GM18873 (cell line): Measurements from ENCODE around the gene ADAMTSL3.

Source experiments
- ATAC-seq: cut with Tn5 transposase; IDR thresholded peaks from one replicate; pipeline ENCODE4 v1.9.1; 2021; ENCODE audit warnings: mild to moderate bottlenecking, moderate library complexity, moderate number of reproducible peaks; ENCODE audit not compliant: unreplicated experiment, low FRiP score

ADAMTSL3 gene

GRCh38 chr15:83816124-83816883 is 162.4 kb downstream of the ADAMTSL3 start:
- ATAC-seq, result no peak

DNA sequence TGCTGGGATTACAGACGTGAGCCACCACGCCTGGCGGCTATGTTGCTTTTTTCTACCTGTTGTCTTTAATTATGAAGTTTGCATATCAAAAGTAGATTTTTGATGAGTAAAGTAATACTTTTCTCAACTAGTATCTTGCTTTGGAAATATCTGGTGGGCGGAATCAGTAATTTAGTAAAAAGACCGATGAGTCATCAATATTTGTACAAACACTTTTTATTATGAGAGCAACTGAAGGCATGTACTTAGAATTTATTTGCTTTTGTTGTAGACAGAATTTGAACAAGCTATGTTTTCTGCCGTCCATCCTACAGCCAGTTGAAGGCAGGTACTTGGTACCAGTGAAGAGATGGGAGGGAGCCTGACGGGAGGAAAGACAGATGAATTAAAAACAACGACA is 164.7 kb downstream of the ADAMTSL3 start:
- no peak for ATAC-seq

DNA sequence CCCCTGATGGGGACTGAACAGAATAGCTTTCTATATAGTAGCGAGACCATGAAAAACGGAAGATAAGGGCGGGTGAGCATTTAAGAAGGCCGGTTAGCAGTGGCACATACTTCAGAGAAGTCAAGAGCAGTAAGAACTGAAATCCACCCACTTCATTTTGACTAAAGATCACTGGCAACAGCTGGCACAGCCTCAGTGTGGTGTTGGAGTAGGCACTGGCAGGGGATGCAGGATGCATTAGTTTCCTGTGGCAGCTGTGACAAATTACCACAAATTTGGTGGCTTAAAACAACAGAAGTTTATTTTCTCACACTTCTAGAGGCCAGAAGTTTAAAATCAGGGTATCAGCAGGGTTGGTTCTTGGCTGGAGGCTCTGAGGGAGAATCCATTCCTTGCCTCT is 176.5 kb downstream of the ADAMTSL3 start:
- ATAC-seq, result no peak

DNA sequence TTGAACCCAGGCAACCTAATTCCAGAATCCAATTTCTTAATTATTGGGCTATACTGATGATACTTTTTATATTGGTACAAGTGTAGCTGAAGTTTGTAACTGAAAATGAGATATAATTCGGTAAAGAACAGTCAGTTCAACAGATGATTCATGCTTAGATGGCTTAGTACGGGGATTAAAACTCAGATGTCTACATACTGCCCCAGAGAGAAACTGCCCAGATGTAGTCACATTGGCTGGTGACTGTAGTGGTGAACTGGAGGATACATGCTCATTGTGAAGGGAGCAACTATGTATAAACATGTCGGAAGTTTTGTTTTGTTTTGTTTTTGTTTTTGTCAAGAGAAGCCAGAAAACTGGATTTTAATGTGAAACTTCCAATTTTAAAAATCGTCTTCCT is 179.6 kb downstream of the ADAMTSL3 start:
- no peak for ATAC-seq

DNA sequence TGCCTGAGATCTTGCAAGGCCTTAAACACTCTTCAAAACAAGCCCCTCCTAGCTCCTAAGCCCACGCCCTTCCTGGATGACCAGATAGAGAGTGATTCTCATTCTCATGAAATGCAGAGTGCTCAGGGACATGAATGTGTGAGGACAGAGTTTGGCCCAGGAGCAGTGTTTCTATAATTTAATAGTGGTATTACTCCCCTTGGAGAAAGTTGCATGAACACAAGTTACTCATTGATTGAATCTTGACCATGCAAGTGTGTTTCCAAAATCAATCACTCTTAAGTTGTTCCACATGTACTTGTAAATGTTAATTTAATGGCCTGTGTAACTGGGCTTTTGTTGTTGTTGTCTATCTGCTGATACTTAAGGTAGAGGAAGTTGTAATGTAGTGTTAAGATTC is 181.6 kb downstream of the ADAMTSL3 start:
- ATAC-seq, result no peak

DNA sequence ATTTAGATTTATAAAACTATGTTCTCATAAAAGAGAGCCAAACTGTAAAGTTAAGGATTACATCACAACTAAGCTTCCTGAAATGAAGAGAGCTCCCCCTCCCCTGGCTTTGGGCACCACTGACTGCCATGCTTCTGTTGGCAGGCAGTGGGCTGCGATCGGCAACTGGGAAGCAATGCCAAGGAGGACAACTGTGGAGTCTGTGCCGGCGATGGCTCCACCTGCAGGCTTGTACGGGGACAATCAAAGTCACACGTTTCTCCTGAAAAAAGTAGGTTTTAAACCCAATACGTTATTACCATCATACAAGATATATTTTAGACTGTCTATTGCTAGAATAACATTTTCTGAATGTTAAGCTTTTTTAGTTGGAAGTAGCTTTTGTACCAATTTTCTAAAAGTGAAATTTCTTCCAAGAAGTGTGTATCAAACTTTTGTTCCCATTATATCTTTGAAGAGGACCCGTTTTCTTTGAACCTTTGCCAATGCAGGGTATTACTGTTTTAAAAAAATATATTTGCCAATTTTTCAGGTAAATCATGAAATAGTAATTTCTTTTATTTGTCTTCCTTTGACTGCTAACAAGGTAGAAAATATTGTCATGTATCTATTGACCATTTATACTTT is 184.1 kb downstream of the ADAMTSL3 start:
- no peak for ATAC-seq

GRCh38 chr15:83838763-83839162 is 184.8 kb downstream of the ADAMTSL3 start:
- no peak for ATAC-seq

DNA sequence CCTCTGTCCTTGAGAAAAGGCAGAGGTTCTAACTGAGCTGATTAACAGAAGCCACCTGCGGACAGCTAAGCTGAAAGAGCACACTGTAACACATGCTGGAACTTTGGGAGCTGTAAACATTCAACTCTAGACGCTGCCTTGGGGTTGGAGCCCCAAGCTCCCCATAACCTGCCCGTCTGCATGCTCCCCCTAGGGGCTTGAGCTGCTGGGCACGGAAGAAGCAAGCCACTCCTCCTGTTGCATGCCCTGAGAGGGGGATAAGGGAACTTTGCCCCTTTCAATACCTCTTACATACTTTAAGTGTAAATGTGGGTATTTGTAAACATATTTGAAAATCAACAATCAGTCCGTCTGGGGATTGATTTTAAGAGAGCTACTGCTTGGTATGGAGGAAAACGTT is 188.4 kb downstream of the ADAMTSL3 start:
- ATAC-seq, result no peak

GRCh38 chr15:83843471-83843871 is 189.5 kb downstream of the ADAMTSL3 start:
- no peak for ATAC-seq

DNA sequence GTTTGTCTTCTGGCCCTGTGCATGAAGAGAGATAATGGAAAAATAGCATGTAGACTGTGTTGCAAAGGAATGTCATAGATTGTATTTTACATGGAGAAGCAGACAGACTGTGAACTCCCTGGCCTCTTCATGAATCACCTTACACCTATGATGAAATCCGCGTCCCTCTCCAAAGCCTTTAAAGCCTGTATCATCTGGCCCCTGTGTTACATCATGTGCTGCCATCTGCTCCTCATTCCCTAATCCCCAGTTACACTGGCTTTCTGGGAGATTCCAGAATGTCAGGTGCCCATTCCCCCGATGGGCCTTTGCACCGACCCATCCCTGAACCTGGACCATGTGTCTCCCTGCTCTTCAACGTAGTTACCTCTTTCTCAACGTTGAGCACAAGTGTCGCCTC is 190.8 kb downstream of the ADAMTSL3 start:
- ATAC-seq, result no peak

- ATAC-seq, result no peak
Observed at GRCh38 chr15:83845230-83845629, 191.3 kb downstream of the ADAMTSL3 start.

GRCh38 chr15:83846847-83847246 is 192.9 kb downstream of the ADAMTSL3 start:
- no peak for ATAC-seq

- ATAC-seq, result no peak
Observed at GRCh38 chr15:83848315-83849050, 194.6 kb downstream of the ADAMTSL3 start.

GRCh38 chr15:83850015-83850414 is 196.1 kb downstream of the ADAMTSL3 start:
- no peak for ATAC-seq

- no peak for ATAC-seq
Observed at GRCh38 chr15:83850501-83851245, 196.8 kb downstream of the ADAMTSL3 start.

DNA sequence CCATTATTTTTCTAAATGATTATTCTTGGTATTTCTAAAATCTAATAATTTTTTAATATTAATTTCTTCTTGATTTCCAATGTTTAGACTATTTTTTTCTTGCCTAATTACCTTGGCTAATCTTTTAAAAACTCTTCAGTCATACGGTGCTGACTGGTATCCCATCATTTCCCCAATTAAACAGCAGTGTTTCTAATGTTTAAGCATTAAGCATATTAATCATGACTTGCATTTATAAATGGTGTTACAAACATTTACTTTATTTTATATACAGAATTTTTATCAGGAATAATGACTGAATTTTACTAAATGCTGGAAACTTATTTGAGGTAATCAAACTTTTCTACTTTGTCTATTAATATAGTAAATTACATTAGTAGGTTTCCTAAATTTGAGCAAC is 199.3 kb downstream of the ADAMTSL3 start:
- ATAC-seq, result no peak

DNA sequence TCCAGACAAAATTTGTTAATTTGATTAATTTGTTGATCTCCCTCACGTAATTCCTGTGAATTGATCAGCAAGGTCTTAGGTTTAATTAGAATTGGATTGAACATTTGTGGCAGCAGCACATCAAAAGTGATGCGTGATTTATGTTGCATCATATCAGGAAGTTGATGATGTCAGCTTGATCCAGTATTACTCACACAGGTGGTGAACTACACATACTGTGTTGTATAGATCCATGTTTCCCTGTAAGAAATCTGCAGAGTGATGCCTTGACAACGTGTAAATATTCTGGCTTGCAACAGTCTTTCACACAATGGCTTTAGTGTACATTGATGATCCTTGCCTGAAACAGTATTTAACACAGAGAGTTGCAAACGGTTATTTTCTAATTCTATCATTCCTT is 200.4 kb downstream of the ADAMTSL3 start:
- ATAC-seq, result no peak

- no peak for ATAC-seq
Observed at GRCh38 chr15:83854950-83855707, 201.2 kb downstream of the ADAMTSL3 start.

- ATAC-seq, result no peak
Observed at GRCh38 chr15:83855956-83856355, 202.0 kb downstream of the ADAMTSL3 start.

- ATAC-seq, result no peak
Observed at GRCh38 chr15:83858820-83859505, 205.0 kb downstream of the ADAMTSL3 start.
